ENCODE results near the gene RPL23. TPM values are rescaled to one million over a fixed set of nuclear protein-coding genes. Genes with fewer than 3 reads are reported as not detected.

The RPL23 gene
- total and polyA plus RNA-seq, 10 of the 15 experiments (the other 5 are each of a cell fraction or from before 2014, with no cell fraction given): 2,200 to 4,821 (median 3,043) TPM

- Histone ChIP-seq H3K4me2 (ENCODE audit: control insufficient read depth, insufficient read depth) (no peak overlapping the region), H3K4me1 (ENCODE audit: control insufficient read depth, insufficient read depth, low read length) (peaks cover 16% of the 10 kb centered on the region), H3K9me3 (replicated peaks; ENCODE audit: control insufficient read depth, insufficient read depth, low read length) (no peaks in the 10 kb centered on the region; the same call in 2 of the 3 replicates), H2AFZ (ENCODE audit: control insufficient read depth, low read depth, low read length) (no peak overlapping the region), H3K79me2 (ENCODE audit: control insufficient read depth, insufficient read depth, low read length) (no peaks in the 10 kb centered on the region; the same call in none of the 2 replicates), H3K4me3 (no peak overlapping the region), H3K9ac (ENCODE audit: control insufficient read depth, insufficient read depth, low read length) (no peak overlapping the region), H3K36me3 (ENCODE audit: control insufficient read depth in 2 of 2, insufficient read depth in 2 of 2, low read length in 1 of 2) (peaks cover 29 to 41% of the 10 kb centered on the region in 2 experiments), H3K27me3 (replicated peaks in 1 of 2; ENCODE audit: control insufficient read depth in 2 of 2, insufficient read depth in 2 of 2, low read length in 1 of 2) (no peaks in the 10 kb centered on the region), H4K20me1 (ENCODE audit: control insufficient read depth, insufficient read depth) (no peaks in the 10 kb centered on the region), H3K27ac (ENCODE audit: control insufficient read depth, insufficient read depth) (no peak overlapping the region)
- FAIRE-seq (no peak), ATAC-seq (no peak), DNase-seq (ENCODE audit: low read depth, low spot score) (no peak)
- intact Hi-C loops (cut with micrococcal nuclease; ENCODE audit: unreplicated experiment) (no loop called here), in situ Hi-C loops (cut with MboI) (no loop called here)
- TF ChIP-seq, protein P1, sequence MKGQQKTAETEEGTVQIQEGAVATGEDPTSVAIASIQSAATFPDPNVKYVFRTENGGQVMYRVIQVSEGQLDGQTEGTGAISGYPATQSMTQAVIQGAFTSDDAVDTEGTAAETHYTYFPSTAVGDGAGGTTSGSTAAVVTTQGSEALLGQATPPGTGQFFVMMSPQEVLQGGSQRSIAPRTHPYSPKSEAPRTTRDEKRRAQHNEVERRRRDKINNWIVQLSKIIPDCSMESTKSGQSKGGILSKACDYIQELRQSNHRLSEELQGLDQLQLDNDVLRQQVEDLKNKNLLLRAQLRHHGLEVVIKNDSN (IDR thresholded peaks at IDR 0.05; ENCODE audit: borderline replicate concordance, extremely low read length, insufficient read depth, low read depth, low read length): no peak
- TF ChIP-seq HCFC1 (IDR thresholded peaks at IDR 0.05; ENCODE audit: low read length) (no peak), SMAD5 (IDR thresholded peaks at IDR 0.05; ENCODE audit: low read depth) (no peak), E2F8 (IDR thresholded peaks at IDR 0.05; ENCODE audit: low read depth, partially characterized antibody) (no peak), SMC3 (IDR thresholded peaks at IDR 0.05; ENCODE audit: borderline replicate concordance, low read length) (no peak), RELB (IDR thresholded peaks at IDR 0.05; ENCODE audit: low read depth) (no peak), GATAD2B (conservative IDR thresholded peaks at IDR 0.05; ENCODE audit: low read depth) (no peak), ZNF384 (IDR thresholded peaks at IDR 0.05; ENCODE audit: borderline replicate concordance, low read depth, low read length) (no peak), NBN (IDR thresholded peaks at IDR 0.05) (no peak), ZNF274 (IDR thresholded peaks at IDR 0.05; ENCODE audit: insufficient read depth, insufficient read length) (no peak), FOXM1 (IDR thresholded peaks at IDR 0.05; ENCODE audit: low read depth, low read length) (no peak), RELA (IDR thresholded peaks at IDR 0.05; ENCODE audit: borderline replicate concordance, partially characterized antibody) (no peak)
- TF ChIP-seq, protein P2, sequence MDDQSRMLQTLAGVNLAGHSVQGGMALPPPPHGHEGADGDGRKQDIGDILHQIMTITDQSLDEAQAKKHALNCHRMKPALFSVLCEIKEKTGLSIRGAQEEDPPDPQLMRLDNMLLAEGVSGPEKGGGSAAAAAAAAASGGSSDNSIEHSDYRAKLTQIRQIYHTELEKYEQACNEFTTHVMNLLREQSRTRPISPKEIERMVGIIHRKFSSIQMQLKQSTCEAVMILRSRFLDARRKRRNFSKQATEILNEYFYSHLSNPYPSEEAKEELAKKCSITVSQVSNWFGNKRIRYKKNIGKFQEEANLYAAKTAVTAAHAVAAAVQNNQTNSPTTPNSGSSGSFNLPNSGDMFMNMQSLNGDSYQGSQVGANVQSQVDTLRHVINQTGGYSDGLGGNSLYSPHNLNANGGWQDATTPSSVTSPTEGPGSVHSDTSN (IDR thresholded peaks at IDR 0.05; ENCODE audit: insufficient replicate concordance, low read depth, low read length): no peak
- ChIA-PET CTCF (no interaction called here), RAD21 (ENCODE audit: unreplicated experiment) (no interaction called here), SMC1A (ENCODE audit: uncharacterized antibody, unreplicated experiment) (interaction anchor here (1.0 to 1.4 kb wide), 3 partner anchors 15 to 49 kb away, joined by 3 read pairs; no protein-coding TSS in a partner anchor), POLR2A (interaction anchor here (0.6 to 1.2 kb wide), 2 partner anchors 21 to 592 kb away, joined by 3 to 4 read pairs; no protein-coding TSS in a partner anchor)
- BruUV-seq (replicated peaks): no TSS peak
- WGBS (ENCODE audit: insufficient coverage, insufficient replicate concordance, low lambda C conversion rate, missing lambda C conversion rate): 68% methylated on average over 6 of the region's 6 CpGs
Observed at GRCh38 chr17:38893607-38894006, 40.1 kb upstream of the RPL23 start.

Data from GM12878 (cell line).